Central memory CD4-positive, alpha-beta T cell (primary cell): ENCODE data around the gene PGRMC2.

ENCODE experiments used
- DNase-seq: peaks from one replicate; pipeline ENCODE4 v3.0.0; 2022
- total RNA-seq, 3 experiments: gene quantifications; one replicate each; lab custom pipeline; 2026; lab: John Stamatoyannopoulos, UW

PGRMC2 gene
- total RNA-seq: 22.9 to 33.4 (median 25.7) reads per million in 3 experiments

- DNase-seq: no peak
Measured at GRCh38 chr4:128287141-128287870, at the start of gene PGRMC2. PGRMC2 (minus strand) TSS chr4:128287813; CDS start chr4:128287790, 23 bp downstream.

DNA sequence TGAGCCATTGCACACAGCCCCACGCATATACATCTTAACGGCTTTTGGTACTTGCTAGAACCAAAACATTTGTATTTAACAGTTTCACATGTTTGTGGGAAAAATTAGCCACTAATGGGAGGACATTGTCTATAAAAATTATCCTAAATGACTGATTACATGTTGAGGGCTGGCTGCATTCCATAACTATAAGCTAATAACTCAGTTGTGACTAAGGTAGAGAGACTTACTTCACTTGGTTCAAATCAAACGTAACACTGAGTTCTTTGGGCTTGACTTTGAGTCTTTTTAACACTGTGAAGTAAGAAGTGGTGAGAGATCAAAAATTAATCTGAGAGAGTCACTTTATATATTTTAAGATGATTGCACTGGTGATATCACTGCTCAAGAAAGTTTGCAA lies 47.9 kb upstream of the PGRMC2 start:
- DNase-seq: no peak

GRCh38 chr4:128334256-128334655 lies 46.6 kb upstream of the PGRMC2 start:
- DNase-seq: no peak

DNA sequence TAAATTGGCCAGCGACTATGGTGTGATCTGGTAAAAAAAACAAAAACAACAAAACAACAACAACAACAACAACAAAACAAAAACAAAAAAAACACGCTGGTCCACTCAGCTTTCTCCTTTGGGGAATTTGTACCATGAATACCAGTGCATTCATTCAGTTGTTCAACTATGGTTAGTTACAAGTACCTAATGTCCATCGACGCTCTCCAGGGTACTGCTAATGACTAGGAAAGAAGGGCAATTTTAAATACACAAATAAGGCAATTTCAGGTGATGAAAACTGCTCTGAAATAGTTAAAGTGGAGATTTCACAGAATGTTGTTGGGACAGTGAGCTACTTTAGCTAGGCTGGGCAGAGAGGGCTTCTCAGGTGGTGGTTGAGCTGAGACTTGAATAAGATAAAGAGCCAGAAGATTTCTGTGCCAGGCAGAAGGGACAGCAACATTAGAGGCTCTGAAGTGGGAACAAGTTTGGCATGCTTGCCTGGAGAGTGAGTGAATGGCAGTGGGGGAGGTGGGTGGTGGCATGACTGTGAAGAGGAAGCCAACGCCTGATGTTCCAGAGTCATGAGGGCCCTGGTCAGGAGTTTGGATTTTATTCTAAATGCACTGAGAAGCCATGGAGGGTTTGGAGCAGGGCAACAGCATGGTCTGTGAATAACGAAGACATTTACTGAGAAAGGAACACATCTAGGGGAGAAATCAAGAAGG lies 45.9 kb upstream of the PGRMC2 start:
- DNase-seq: no peak

DNA sequence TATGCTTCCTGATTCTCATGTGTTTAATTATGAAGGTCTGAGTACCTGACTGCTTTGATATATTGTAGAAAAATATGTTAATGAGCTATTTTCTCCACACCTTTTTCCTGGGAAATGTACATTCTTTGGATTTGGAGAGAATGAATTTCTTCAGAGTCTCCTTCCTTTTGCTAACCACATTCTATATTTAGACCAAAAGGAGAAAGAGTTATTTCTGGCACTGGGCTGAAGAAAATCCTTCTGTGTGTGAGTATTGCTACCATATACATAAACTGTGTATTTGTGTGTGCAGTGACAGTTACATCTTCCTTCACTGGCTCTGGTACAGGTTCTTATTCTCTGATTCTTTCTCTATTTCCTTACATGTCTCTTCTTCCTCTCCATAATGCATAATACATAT lies 44.5 kb upstream of the PGRMC2 start:
- DNase-seq: no peak

DNA sequence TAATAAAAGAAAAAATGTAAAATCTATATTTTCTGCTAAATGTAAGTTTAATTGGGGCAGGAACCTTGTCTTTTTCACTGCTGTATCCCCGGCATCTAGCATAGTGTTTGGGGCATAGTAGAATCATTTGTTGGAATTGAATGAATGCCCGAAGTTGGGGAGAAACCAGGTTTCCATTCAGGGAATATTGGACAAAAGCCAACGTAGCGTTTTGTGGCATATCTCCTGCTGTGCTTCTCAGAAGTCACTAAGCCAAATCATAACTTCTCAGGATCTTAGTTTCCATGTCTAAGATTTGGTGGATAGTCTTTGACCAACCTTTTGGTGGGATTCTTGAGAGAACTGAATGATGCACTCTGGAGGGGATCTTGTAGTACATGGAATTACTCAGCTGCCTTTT lies 42.0 kb upstream of the PGRMC2 start:
- no peak for DNase-seq

DNA sequence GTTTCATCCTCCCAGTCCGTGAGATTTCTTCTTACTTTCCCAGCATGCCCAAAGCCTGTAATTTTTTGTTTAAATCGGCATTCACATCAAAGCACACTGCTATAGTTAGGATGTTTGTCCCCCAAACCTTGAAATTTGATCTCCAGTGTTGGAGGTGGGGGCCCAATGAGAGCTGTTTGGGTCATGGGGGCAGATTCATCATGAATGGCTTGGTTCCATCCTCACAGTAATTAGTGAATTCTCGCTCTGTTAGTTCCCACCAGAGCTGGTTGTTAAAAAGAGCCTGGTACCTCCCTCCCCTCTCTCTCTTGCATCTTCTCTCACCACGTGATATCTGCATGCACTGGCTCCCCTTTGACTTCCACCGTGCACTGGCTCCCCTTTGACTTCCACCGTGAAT lies 40.5 kb upstream of the PGRMC2 start:
- DNase-seq: no peak

GRCh38 chr4:128323401-128323800 lies 35.8 kb upstream of the PGRMC2 start:
- no peak for DNase-seq

GRCh38 chr4:128322986-128323385 lies 35.4 kb upstream of the PGRMC2 start:
- DNase-seq: no peak

DNA sequence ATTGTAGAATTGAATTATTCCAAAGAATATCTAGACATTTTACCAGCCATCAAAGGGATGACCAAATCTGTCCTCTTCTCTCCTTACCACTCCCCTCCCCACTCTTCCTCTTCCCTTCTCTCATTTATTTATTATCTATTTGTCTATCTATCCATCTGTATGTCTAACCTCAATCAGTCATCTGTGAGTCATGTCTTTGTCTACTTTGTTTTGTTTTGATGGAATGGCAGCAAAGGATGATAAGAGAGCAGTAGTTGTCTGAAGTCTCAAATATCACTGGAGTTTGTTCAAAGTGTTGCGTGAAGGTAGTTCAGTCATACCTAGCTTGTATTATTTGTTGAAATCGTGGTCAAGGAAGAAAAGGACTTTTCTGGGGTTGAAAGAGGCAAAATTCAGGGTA lies 34.7 kb upstream of the PGRMC2 start:
- DNase-seq: no peak

DNA sequence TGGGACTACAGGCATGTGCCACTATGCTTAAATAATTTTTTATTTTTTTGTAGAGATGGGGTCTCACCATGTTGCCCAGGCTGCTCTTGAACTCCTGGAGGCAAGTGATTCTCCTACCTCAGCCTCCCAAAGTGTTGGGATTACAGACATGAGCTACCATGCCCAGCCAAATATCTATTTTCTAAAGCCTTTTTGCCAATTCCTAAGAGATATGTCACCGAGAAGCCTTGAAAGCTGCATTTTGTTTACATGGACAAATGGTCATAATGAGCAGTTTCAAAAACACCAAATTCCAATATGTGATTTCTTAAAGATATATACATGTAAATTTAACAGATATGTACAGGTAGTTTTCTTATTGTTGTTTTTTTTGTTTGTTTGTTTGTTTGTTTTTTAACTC lies 33.0 kb upstream of the PGRMC2 start:
- no peak for DNase-seq

- no peak for DNase-seq
Measured at GRCh38 chr4:128315756-128316520, 28.3 kb upstream of the PGRMC2 start.

GRCh38 chr4:128311659-128312403 lies 24.2 kb upstream of the PGRMC2 start:
- DNase-seq: no peak

DNA sequence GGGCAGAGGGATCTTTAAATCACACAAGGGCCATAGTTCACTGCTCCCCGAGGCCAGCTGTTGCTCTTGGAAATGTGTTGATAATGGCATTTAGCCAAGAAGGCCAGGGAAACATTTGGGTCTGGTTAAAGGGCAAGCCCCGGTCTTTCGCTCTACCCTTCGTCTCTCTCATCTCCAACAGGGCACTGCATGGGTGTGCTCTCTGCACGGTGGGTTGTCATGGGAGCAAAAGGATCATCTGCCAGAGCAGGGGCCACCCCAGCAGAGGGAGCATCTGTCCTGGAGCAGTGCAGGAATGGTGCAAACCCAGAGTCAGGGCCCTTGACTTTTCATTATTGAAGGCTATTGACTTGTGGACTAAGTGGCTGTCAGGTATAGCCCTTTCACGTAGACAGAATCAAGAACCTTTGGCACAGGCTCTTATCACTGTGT lies 22.7 kb upstream of the PGRMC2 start:
- no peak for DNase-seq

- no peak for DNase-seq
Measured at GRCh38 chr4:128309585-128309984, 22.0 kb upstream of the PGRMC2 start.

DNA sequence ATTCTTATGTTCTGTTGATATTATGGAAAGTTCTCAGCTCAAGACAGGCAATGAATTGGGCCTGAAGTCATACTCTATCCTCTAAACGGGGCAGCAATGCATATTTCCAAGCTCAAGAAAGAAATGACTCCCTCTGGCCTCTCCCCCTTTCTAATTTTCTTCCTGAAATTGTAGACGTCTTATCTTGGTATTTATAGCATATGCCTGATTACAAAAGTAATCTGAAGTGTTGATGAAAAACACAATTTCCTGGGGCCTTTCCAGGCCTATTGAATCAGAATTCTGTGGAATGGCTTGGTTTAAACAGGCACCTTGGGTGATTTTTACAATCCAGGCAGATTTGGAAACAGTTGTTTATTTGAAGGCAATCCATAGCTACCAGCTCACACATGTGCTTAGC lies 21.4 kb upstream of the PGRMC2 start:
- DNase-seq: no peak

GRCh38 chr4:128307123-128307571 lies 19.5 kb upstream of the PGRMC2 start:
- no peak for DNase-seq

GRCh38 chr4:128305942-128306341 lies 18.3 kb upstream of the PGRMC2 start:
- DNase-seq: no peak

DNA sequence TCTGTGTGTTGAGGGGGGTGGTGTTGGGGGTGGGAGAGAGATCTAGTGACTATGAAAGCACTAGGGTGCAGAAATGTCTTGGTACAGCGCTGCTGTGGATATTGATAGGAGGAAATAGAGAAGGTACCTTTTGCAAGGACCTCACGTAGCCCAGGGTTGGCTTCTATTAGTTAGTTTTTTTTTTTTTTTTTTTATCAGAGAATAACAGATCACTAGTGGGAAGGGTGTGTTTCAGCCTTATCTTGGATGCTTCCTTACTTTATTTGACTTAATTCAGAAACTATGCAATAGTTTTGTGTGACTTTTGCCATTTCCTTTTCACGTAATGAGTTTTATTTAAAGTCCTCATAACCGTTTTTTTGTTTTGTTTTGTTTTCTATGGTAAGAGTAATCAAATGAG lies 16.4 kb upstream of the PGRMC2 start:
- no peak for DNase-seq

DNA sequence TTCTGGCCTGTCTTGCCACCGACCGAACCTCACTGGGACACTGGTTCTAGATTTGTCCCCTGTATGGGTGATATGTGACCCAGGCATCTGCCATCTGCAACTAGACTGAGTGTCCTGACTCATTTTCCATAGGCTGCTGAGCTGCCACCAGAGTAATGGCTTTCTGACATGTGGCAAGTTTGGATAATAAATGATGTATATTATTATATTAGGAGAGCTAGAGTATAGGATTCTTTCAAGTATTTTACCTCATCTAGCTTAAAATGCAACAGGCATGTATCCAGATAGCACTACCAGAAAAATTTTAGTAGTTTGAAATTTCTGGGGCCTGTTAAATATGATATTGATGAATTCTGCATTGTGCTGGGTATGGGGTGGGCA lies 15.8 kb upstream of the PGRMC2 start:
- no peak for DNase-seq

DNA sequence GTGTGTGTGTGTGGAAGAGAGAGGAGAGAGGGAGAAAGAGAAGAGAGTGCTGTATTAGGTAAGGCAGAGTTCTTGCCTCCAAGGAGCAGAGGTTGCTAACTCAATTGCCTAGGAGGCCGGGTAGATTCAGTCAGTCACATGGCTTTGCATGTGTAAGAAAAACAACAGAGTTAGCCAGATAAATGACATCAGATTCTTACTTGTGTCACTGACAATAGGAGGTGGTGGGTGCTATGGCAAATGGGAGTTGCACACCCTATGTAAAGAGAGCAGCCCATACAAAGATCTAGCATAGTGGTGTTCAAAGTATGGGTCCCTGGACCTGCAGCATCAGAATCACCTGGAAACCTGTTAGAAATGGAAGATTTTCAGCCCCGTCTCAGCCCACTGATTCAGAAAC lies 14.4 kb upstream of the PGRMC2 start:
- no peak for DNase-seq

- no peak for DNase-seq
Measured at GRCh38 chr4:128299848-128300247, 12.2 kb upstream of the PGRMC2 start.

GRCh38 chr4:128298852-128299251 lies 11.2 kb upstream of the PGRMC2 start:
- no peak for DNase-seq
